ENCODE measurements around the gene NMT1.
A peak's percentile ranks its signal among the peaks of the same experiment; 100 is the strongest.
"Not testable (repeated sequence)": the region's sequence is repeated elsewhere in the genome, so short reads cannot be mapped to it uniquely, and the experiment has no call there.

The NMT1 gene

GRCh38 chr17:45038728-45039634 lies 22.1 kb upstream of the NMT1 start:
- DNase-seq: no peak

DNA sequence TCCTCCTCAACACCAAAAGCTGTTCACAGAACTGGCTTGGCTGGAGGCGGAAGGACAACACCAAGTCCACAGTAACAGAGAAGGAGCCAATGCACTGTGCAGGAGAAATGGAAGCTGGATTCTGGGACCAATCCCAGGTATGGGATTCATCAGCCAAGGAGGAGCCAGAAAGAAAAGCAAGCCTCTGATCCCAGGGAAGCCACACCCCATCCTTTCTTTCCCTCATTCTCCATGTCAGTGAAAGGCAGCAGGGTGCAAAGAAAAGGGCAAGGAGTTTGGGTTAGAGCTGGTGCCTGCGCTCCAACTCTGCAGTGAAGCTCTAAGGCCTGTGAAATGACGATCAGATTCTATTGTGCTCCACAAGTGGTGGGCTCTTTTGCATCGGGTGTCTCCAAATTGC lies 20.7 kb upstream of the NMT1 start:
- no peak for DNase-seq

DNA sequence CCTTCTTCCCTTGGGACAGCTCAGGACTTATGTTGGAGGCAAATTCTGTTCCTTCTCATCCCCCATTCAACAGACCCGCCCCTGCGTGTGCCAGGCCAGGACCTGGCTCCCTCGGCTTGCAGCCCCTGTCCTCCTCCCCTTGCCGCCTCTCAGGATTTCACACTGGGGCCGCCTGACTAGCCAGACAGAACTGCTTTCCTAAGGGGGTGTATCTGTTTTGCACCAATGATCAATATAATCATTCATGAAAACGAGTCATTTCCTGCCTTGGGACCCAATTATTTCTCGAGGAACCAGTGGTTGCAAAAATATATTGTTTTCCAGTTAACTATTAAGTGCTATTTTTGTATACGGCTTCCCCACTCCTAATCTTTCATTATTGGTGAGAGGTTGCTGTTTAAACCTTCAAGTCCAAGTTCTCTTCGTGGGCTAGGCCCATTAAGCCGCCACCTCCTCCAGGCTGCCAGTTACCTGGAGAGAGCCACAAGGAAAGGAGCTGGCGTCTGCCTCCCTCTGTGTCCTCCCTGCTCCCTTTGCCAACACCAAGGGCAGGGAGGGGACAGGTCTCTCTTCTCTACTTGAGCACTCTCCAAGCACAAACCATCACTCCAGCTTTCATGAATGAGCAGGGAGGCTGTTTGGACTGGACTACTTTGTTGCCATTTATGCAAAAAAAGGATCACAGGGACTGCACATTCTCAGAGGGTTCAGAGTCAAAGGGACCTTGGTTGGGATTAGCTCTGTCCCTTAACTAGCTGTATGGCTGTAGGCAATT lies 18.6 kb upstream of the NMT1 start:
- no peak for DNase-seq

DNA sequence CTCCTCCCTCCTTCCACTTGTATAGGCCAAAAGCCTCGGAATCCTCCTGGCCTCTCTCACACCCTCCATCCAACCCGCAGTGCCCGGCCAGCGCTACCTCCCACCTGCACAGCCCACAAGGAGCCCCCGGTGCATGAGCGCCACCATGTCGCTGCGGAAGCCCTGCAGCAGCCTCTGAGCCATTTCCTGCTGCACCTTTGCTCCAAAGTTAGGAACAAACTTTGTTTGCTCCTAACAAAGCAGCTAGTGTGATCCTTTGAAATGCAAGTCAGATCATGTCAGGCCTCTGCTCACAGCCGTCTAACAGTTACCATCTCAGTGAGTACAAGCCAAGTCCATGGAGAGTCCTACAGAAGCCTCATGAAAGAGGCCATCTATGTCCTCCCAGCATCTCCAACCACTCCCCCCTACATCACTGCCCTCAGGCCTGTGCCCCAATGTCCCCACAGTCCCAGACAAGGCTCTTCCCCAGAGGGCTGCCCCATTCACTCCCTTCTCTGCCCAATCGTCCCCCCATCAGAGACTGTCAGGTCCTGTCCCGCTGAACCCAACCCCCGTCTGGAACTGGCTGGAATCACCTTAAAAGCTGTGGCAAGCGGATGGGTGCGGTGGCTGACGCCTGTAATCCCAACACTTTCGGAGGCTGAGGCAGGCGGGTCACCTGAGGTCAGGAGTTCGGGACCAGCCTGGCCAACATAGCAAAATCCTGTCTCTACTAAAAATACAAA lies 17.1 kb upstream of the NMT1 start:
- no peak for DNase-seq

- DNase-seq: no peak
Observed at GRCh38 chr17:45046537-45047125, 14.5 kb upstream of the NMT1 start.

DNA sequence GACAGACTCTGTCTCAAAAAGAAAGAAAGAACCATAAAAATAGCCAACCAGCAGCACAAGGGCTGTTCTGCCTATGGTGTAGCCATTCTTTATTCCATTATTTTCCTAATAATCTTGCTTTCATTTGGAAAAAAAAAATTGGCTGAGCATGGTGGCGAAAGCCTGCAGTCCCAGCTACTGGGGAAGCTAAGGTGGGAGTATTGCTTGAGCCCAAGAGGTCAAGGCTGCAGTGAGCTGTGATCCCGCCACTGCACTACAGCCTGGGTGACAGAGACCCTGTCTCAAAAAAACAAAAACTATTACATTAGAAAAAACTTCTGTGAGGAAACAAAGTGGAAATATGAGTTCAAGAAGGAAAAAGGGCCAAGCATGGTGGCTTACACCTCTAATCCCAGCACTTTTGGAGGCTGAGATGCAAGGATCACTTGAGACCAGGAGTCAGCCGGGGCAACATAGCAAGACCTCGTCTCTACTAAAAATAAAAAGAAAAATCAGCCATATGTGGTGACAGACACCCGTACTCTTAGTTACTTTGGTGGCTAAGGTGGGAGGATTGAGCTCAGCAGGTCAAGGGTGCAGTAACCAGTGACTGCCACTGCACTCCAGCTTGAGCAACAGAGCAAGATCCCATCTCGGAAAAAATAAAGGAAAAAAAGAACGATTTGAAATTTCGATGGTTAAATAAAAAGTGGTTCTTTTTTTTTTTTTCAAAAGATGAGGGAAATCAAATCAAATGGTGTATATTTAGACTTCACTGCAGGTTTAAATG lies 12.1 kb upstream of the NMT1 start:
- no peak for DNase-seq

DNA sequence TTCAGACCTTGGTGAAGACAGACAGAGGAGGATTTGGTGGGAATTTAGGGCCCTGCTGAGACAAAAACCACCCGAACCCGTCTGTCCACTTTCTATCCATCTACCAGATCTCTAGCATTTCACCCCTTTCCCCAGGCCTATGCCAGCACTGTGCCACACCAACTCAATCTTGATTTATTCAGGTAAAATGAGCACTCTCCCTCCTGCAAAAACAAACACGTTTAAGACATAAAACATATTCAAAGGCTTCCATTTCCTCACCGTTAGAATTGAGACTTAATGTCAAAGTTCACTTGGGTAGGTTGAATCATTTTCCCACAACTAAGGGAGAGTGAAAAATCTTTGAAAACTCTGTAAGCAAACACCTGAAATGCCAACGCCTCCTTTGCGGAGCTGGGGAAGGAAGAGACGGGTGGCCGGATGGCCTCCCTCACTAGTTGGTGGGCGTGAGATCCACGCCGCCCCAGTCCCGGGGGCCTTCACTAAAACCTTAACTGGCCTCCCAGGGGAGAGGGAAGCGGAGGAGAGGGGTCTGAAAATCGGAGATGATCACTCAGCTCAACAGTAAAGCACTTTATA lies 10.5 kb upstream of the NMT1 start:
- DNase-seq: no peak

GRCh38 chr17:45051060-45051719 lies 9.9 kb upstream of the NMT1 start, which contains the start of gene DCAKD:
TSS of gene DCAKD (minus strand) at chr17:45051632. CDS start at chr17:45034885, 16,747 bp downstream.
- peak; percentile 76 for DNase-seq

DNA sequence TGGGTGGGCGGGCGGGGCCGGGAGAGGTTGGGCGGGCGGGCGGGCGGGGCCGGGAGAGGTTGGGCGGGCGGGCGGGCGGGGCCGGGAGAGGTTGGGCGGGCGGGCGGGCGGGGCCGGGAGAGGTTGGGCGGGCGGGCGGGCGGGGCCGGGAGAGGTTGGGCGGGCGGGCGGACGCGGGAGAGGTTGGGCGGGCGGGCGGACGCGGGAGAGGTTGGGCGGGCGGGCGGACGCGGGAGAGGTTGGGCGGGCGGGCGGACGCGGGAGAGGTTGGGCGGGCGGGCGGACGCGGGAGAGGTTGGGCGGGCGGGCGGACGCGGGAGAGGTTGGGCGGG lies 9.4 kb upstream of the NMT1 start:
- not testable (repeated sequence) for DNase-seq

GRCh38 chr17:45052052-45052772 lies 8.9 kb upstream of the NMT1 start:
- DNase-seq: peak; percentile 23

- no peak for DNase-seq
Observed at GRCh38 chr17:45060382-45060796, 728 bp upstream of the NMT1 start.

DNA sequence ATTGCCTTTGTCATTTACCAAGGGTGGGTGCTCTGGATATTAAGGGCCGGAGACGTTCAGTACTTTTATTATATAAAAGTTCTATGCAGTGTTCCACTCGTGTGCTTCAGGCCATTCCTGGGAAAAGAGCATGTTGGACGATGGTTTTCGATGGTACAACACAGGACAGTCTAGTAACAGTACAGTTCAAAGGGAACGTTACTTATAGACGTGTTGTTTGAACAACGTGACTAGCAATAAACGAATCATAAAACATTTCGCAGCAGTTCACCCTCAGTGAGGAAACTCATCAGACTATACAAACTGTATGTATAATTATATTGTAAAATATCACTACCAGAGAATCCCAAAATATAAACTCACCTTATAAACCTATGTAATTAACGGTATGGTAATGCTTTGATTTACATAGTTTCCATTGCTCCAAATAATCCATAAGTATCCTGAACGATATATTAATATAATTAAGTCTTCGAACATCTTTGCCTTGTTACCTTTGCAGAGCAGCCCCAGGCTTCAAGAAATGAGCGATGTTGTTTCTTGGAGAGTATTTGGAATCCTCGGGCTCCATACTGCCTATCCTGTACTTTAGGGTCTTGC lies 589 bp downstream of the NMT1 start:
- DNase-seq: no peak

- DNase-seq: no peak
Observed at GRCh38 chr17:45063198-45063597, 2.1 kb downstream of the NMT1 start.

- no peak for DNase-seq
Observed at GRCh38 chr17:45067637-45068036, 6.5 kb downstream of the NMT1 start.

GRCh38 chr17:45070001-45070400 lies 8.9 kb downstream of the NMT1 start:
- DNase-seq: no peak

- no peak for DNase-seq
Observed at GRCh38 chr17:45070809-45071208, 9.7 kb downstream of the NMT1 start.

DNA sequence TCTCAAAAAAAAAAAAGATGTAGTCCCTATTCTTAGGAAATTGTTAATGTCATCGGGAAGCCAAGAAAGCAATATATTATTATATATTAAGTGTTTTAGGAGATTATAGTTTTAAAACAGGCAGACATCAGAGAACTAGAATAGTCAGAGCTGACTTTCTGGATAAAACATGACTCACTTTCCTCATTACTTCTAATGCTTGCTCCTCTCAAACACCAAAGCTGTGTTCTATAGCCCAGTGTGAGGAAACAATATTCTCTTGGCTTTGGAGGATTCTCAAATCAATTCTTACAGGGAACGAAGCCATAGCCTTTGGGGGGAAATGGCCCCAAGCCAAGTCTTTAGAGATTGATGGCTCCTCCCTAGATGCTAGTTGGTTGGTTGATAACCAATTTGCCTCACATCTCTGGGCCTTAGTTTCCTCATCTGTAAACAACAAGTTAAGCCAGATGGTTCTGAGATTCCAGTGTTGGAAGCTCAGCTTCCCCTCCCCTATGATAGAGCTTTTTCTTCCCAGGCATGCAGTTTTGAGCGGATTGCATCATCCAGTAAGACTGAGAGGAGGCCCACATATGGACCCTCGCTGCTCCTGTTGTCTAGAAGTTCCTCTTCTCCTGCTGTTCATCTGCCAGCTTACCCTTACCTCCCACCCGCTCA lies 12.4 kb downstream of the NMT1 start:
- no peak for DNase-seq

DNA sequence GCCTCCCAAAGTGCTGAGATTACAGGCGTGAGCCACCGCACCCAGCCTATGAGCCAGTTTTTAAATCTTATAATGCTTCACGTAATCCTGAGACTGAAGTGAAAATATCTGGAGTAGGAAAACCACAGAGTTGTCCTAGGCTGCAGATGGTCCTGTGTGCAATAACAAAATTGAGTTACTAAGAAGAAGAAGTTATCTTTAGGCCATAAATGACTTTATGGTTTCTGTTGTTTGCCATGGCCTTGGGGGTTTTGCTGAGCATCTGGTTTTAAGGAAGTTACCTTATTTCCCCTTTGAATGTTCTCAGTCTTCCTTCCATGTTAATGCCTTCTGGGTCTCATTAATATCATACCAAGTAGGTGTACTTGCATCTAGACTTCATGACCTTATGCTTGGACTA lies 16.5 kb downstream of the NMT1 start:
- no peak for DNase-seq

GRCh38 chr17:45081047-45081703 lies 20.1 kb downstream of the NMT1 start:
- no peak for DNase-seq
